Osteoblast (primary cell): ENCODE results near the gene LBHD2. TPM values are rescaled to one million over a fixed set of nuclear protein-coding genes. Genes with fewer than 3 reads are reported as not detected.

Experiments used
- DNase-seq: peaks from one replicate; pipeline ENCODE4 v3.0.0; 2011; ENCODE audit warnings: low spot score, mixed read lengths; ENCODE audit not compliant: insufficient read length; ENCODE audit errors: missing footprints
- H2AFZ ChIP-seq: 2 replicates; pipeline ENCODE4 v1.6.0; 2011; ENCODE audit warnings: mild to moderate bottlenecking, low read length
- H3K27ac ChIP-seq: 2 replicates; pipeline ENCODE4 v1.5.1; 2011; ENCODE audit warnings: mild to moderate bottlenecking, low read depth, low read length, moderate library complexity
- H3K27me3 ChIP-seq: 2 replicates; pipeline ENCODE4 v1.6.0; 2012; ENCODE audit warnings: mild to moderate bottlenecking, control low read depth, inconsistent platforms, low read length, moderate library complexity; ENCODE audit not compliant: insufficient read depth
- H3K36me3 ChIP-seq: 2 replicates; pipeline ENCODE4 v1.5.1; 2011; ENCODE audit warnings: mild to moderate bottlenecking, low read length, control low read depth, moderate library complexity; ENCODE audit not compliant: insufficient read depth
- H3K4me1 ChIP-seq: 2 replicates; pipeline ENCODE4 v1.5.1; 2011; ENCODE audit warnings: mild to moderate bottlenecking, low read length, control low read depth, moderate library complexity; ENCODE audit not compliant: insufficient read depth
- H3K4me2 ChIP-seq: 2 replicates; pipeline ENCODE4 v1.6.0; 2011; ENCODE audit warnings: mild to moderate bottlenecking, low read length; ENCODE audit not compliant: insufficient read depth
- H3K4me3 ChIP-seq: fragments of 200-600 bp; sonication (generic); 3 replicates; pipeline ENCODE4 v1.5.1; 2012; ENCODE audit warnings: mild to moderate bottlenecking, low read length, inconsistent platforms; ENCODE audit not compliant: insufficient read depth
- H3K79me2 ChIP-seq: 2 replicates; pipeline ENCODE4 v1.6.0; 2012; ENCODE audit warnings: mild to moderate bottlenecking, low read length, control low read depth, inconsistent platforms; ENCODE audit not compliant: insufficient read depth
- H3K9me3 ChIP-seq: 2 replicates; pipeline ENCODE4 v1.5.1; 2011; ENCODE audit warnings: low read depth, low read length, control low read depth
- H4K20me1 ChIP-seq: 2 replicates; pipeline ENCODE4 v1.6.0; 2012; ENCODE audit warnings: mild to moderate bottlenecking, low read length, control low read depth; ENCODE audit not compliant: insufficient read depth
- CTCF ChIP-seq: IDR thresholded peaks from 2 replicates; pipeline ENCODE4 v1.5.1; 2011; ENCODE audit warnings: mild to moderate bottlenecking, low read depth, low read length, moderate library complexity; ENCODE audit errors: extremely low read depth
- total RNA-seq: library from RNA; depleted of rRNA; stranded (reverse); fragments of >200 nt; gene quantifications from 2 replicates; pipeline ENCODE4 v1.2.3, GENCODE V29; 2012

The LBHD2 gene
- total RNA-seq, 1 donor = not detected

GRCh38 chr14:103089386-103090335, 5.7 kb downstream of the LBHD2 start:
- Histone ChIP-seq H3K27me3 (peaks cover 2% of the 10 kb centered on the region), H3K4me3 (no peak overlapping the region), H3K4me2 (no peak overlapping the region), H2AFZ (no peak overlapping the region), H4K20me1 (no peaks in the 10 kb centered on the region), H3K4me1 (no peaks in the 10 kb centered on the region), H3K79me2 (no peaks in the 10 kb centered on the region), H3K9me3 (no peaks in the 10 kb centered on the region), H3K36me3 (no peaks in the 10 kb centered on the region), H3K27ac (no peak overlapping the region)
- DNase-seq = peak; percentile 85
- TF ChIP-seq CTCF = no peak

GRCh38 chr14:103090481-103091020, 6.5 kb downstream of the LBHD2 start:
- no peaks in the 10 kb centered on the region for H3K79me2 ChIP-seq
- no peaks in the 10 kb centered on the region for H3K27me3 ChIP-seq
- TF ChIP-seq CTCF = no peak
- H4K20me1 ChIP-seq = no peaks in the 10 kb centered on the region
- H3K9me3 ChIP-seq = no peaks in the 10 kb centered on the region
- no peak overlapping the region for H3K27ac ChIP-seq
- no peaks in the 10 kb centered on the region for H3K4me1 ChIP-seq
- H3K4me3 ChIP-seq = peak overlapping the region; percentile 65
- no peaks in the 10 kb centered on the region for H3K36me3 ChIP-seq
- H3K4me2 ChIP-seq = peak overlapping the region; percentile 74
- no peak overlapping the region for H2AFZ ChIP-seq
- no peak for DNase-seq

GRCh38 chr14:103091041-103091882, 7.3 kb downstream of the LBHD2 start:
- DNase-seq = peak; percentile 97
- H3K27me3 ChIP-seq = no peaks in the 10 kb centered on the region

More at GRCh38 chr14:103091041-103091882, 7.3 kb downstream of the LBHD2 start:
- Histone ChIP-seq H3K4me2 (peak overlapping the region; percentile 74), H3K27ac (no peak overlapping the region), H2AFZ (peak overlapping the region; percentile 81), H3K4me1 (no peaks in the 10 kb centered on the region), H4K20me1 (no peaks in the 10 kb centered on the region), H3K4me3 (peak overlapping the region; percentile 65), H3K9me3 (no peaks in the 10 kb centered on the region), H3K79me2 (no peaks in the 10 kb centered on the region), H3K36me3 (no peaks in the 10 kb centered on the region)
- peak; percentile 12 for TF ChIP-seq CTCF
